ENCODE results near the gene DMP1. TPM values are rescaled to one million over a fixed set of nuclear protein-coding genes. Genes with fewer than 3 reads are reported as not detected.

The DMP1 gene
- not detected for total RNA-seq

DNA sequence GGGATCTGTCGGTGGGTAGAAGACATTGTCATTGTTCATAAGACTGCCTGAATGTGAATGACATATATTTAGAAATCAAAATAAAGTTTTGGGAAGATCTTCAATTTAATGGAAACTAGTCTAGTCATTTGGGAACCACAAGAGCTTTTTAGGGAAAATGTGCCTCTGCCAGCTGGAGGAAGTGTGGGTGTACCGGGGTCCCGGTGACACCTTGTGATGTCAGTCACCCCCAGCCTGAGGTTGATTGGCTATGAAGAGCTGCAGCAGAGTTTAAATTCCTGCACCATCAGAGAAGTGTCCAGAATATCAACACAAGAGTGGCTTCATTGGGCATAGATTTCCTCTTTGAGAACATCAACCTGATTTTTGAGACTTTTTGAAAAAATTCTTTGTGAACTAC, at the start of gene DMP1:
Gene DMP1, plus strand, starts transcription at position 301 of the 400 bp plus-strand sequence. CDS start 6,213 bp downstream, outside the sequence.
- Histone ChIP-seq H3K27me3 (no peaks in the 10 kb centered on the region), H3K27ac (no peak within 1 kb of the TSS), H3K4me3 (no peak within 1 kb of the TSS), H3K4me1 (no peaks in the 10 kb centered on the region), H3K36me3 (no peaks in the 10 kb centered on the region), H3K9me3 (no peaks in the 10 kb centered on the region)
- TF ChIP-seq, protein P1, sequence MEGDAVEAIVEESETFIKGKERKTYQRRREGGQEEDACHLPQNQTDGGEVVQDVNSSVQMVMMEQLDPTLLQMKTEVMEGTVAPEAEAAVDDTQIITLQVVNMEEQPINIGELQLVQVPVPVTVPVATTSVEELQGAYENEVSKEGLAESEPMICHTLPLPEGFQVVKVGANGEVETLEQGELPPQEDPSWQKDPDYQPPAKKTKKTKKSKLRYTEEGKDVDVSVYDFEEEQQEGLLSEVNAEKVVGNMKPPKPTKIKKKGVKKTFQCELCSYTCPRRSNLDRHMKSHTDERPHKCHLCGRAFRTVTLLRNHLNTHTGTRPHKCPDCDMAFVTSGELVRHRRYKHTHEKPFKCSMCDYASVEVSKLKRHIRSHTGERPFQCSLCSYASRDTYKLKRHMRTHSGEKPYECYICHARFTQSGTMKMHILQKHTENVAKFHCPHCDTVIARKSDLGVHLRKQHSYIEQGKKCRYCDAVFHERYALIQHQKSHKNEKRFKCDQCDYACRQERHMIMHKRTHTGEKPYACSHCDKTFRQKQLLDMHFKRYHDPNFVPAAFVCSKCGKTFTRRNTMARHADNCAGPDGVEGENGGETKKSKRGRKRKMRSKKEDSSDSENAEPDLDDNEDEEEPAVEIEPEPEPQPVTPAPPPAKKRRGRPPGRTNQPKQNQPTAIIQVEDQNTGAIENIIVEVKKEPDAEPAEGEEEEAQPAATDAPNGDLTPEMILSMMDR (IDR thresholded peaks at IDR 0.05): no peak
- intact Hi-C loops (cut with DNase I): no loop called here
- DNase-seq (ENCODE audit: low spot score in 2 of 2): no peak

GRCh38 chr4:87601361-87601760, 48.7 kb upstream of the DMP1 start:
- H3K36me3 ChIP-seq: no peaks in the 10 kb centered on the region
- H3K27ac ChIP-seq: no peak overlapping the region
- intact Hi-C loops (cut with DNase I): no loop called here
- DNase-seq (ENCODE audit: low spot score in 2 of 2): no peak
- peaks cover 0 to 7% of the 10 kb centered on the region in 2 donors for H3K9me3 ChIP-seq
- TF ChIP-seq, protein P1 (IDR thresholded peaks at IDR 0.05): no peak
- H3K27me3 ChIP-seq: no peaks in the 10 kb centered on the region
- H3K4me3 ChIP-seq: no peak overlapping the region
- no peaks in the 10 kb centered on the region for H3K4me1 ChIP-seq

- TF ChIP-seq, protein P1 (IDR thresholded peaks at IDR 0.05): no peak
- DNase-seq (ENCODE audit: low spot score in 2 of 2): no peak
- Histone ChIP-seq H3K27ac (no peak within 1 kb of the TSS), H3K4me1 (no peaks in the 10 kb centered on the region), H3K27me3 (no peaks in the 10 kb centered on the region), H3K36me3 (no peaks in the 10 kb centered on the region), H3K9me3 (no peaks in the 10 kb centered on the region), H3K4me3 (no peak within 1 kb of the TSS)
- intact Hi-C loops (cut with DNase I): no loop called here
Measured at GRCh38 chr4:87608229-87608628, 41.9 kb upstream of the DMP1 start, which contains the start of gene DSPP. TSS of gene DSPP (plus strand) at chr4:87608529. CDS start at chr4:87610909, 2,380 bp downstream.

- Histone ChIP-seq H3K4me3 (no peak overlapping the region), H3K9me3 (no peaks in the 10 kb centered on the region), H3K4me1 (peaks cover 0 to 11% of the 10 kb centered on the region in 2 donors), H3K36me3 (no peaks in the 10 kb centered on the region), H3K27me3 (no peaks in the 10 kb centered on the region), H3K27ac (no peak overlapping the region)
- TF ChIP-seq, protein P1 (IDR thresholded peaks at IDR 0.05): no peak
- intact Hi-C loops (cut with DNase I): no loop called here
- DNase-seq (ENCODE audit: low spot score in 2 of 2): no peak
Measured at GRCh38 chr4:87614292-87614890, 35.7 kb upstream of the DMP1 start.

DNA sequence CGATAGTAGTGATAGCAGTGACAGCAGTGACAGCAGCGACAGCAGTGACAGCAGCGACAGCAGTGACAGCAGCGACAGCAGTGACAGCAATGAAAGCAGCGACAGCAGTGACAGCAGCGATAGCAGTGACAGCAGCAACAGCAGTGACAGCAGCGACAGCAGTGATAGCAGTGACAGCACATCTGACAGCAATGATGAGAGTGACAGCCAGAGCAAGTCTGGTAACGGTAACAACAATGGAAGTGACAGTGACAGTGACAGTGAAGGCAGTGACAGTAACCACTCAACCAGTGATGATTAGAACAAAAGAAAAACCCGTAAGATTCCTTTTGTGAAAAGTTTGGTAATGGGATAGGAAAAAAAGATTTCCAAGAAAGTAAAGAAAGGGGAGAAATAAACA, 33.8 kb upstream of the DMP1 start:
- no peaks in the 10 kb centered on the region for H3K27me3 ChIP-seq
- no peaks in the 10 kb centered on the region for H3K9me3 ChIP-seq
- H3K36me3 ChIP-seq: no peaks in the 10 kb centered on the region
- TF ChIP-seq, protein P1 (IDR thresholded peaks at IDR 0.05): no peak
- H3K4me1 ChIP-seq: peaks cover 4 to 20% of the 10 kb centered on the region in 2 donors
- H3K27ac ChIP-seq: no peak overlapping the region
- intact Hi-C loops (cut with DNase I): no loop called here
- DNase-seq (ENCODE audit: low spot score in 2 of 2): no peak
- no peak overlapping the region for H3K4me3 ChIP-seq

Measured in ascending aorta (tissue), 2 donors.